Esophagus muscularis mucosa (tissue), 3 donors: Measurements from ENCODE around the gene COX7A2.

Experiments used
- CTCF ChIP-seq, 3 experiments: fragments of 200-600 bp in 2 of 3; fragments of 450-650 bp in 1 of 3; sonication (generic) in 2 of 3; IDR thresholded peaks; one replicate each; pipeline ENCODE4 v1.5.1; 2017 to 2019; ENCODE audit warnings: antibody characterized with exemption in 3 of 3, mild to moderate bottlenecking in 2 of 3, moderate library complexity in 1 of 3
- POLR2A ChIP-seq: fragments of 450-650 bp; IDR thresholded peaks from one replicate; pipeline ENCODE4 v1.6.1; 2017; ENCODE audit warnings: antibody characterized with exemption, moderate library complexity, mild to moderate bottlenecking, low read depth

- TF ChIP-seq CTCF (IDR thresholded peaks at IDR 0.05) (peak in 1 of 3 experiments; percentile 6), POLR2A (peak; percentile 91)
Observed at GRCh38 chr6:75284632-75285282, 41.2 kb upstream of the COX7A2 start, which contains the start of gene TMEM30A.
